A673 (cell line): Measurements from ENCODE around the gene LMF1. TPM values are rescaled to one million over a fixed set of nuclear protein-coding genes. Genes with fewer than 3 reads are reported as not detected.

Source experiments
- BruUV-seq: library from RNA; stranded (reverse); fragments of 400-500 nt; replicated peaks from 2 replicates; lab custom pipeline; 2021; lab: Mats Ljungman, UMichigan
- CTCF ChIA-PET: fragments of 300-600 bp; sonication (Branson Sonifier 250); formaldehyde crosslinking; loops from one replicate; lab custom pipeline; 2022; ENCODE audit warnings: antibody characterized with exemption; lab: Charles Lee
- POLR2A ChIA-PET: fragments of 300-600 bp; sonication (Branson Sonifier 250); formaldehyde crosslinking; loops from one replicate; lab custom pipeline; 2022; ENCODE audit warnings: antibody characterized with exemption; ENCODE audit not compliant: low non-redundant PET; lab: Charles Lee
- DNase-seq: peaks from one replicate; pipeline ENCODE4 v3.0.0-alpha.2; 2015; ENCODE audit warnings: low spot score
- H3K27ac ChIP-seq: fragments of 200-600 bp; sonication (generic); 2 replicates; pipeline ENCODE4 v1.5.1; 2016; ENCODE audit warnings: mixed run types, low read depth, mild to moderate bottlenecking, mixed read lengths, antibody characterized with exemption, low read length; ENCODE audit not compliant: poor library complexity, severe bottlenecking
- H3K27me3 ChIP-seq: fragments of 200-600 bp; sonication (generic); replicated peaks from 2 replicates; pipeline ENCODE4 v1.6.1; 2017; ENCODE audit warnings: mixed run types, low read depth, mild to moderate bottlenecking, mixed read lengths, antibody characterized with exemption, low read length; ENCODE audit not compliant: insufficient read depth, poor library complexity
- H3K36me3 ChIP-seq: fragments of 200-600 bp; sonication (generic); 2 replicates; pipeline ENCODE4 v1.6.1; 2016; ENCODE audit warnings: mixed run types, mild to moderate bottlenecking, mixed read lengths, antibody characterized with exemption, low read length; ENCODE audit not compliant: insufficient read depth, poor library complexity, severe bottlenecking
- H3K4me1 ChIP-seq: fragments of 200-600 bp; sonication (generic); 2 replicates; pipeline ENCODE4 v1.6.1; 2017; ENCODE audit warnings: mixed run types, mild to moderate bottlenecking, mixed read lengths, antibody characterized with exemption, low read length; ENCODE audit not compliant: insufficient read depth, poor library complexity, severe bottlenecking
- H3K4me3 ChIP-seq: fragments of 200-600 bp; sonication (generic); 2 replicates; pipeline ENCODE4 v1.5.1; 2016; ENCODE audit warnings: low read depth, mixed run types, mild to moderate bottlenecking, mixed read lengths, low read length; ENCODE audit not compliant: poor library complexity, severe bottlenecking
- H3K9me3 ChIP-seq: fragments of 200-600 bp; sonication (generic); 2 replicates; pipeline ENCODE4 v1.6.1; 2016; ENCODE audit warnings: mixed run types, low read depth, mild to moderate bottlenecking, mixed read lengths, antibody characterized with exemption, low read length; ENCODE audit not compliant: poor library complexity, severe bottlenecking
- CTCF ChIP-seq: fragments of 300-800, 200-600 bp; sonication (generic); conservative IDR thresholded peaks from 2 replicates; pipeline ENCODE4 v1.5.1; 2017; ENCODE audit warnings: low read depth, mild to moderate bottlenecking, antibody characterized with exemption, low read length, moderate library complexity, mixed read lengths
- EZH2 ChIP-seq: fragments of 200-600 bp; sonication (generic); IDR thresholded peaks from 2 replicates; pipeline ENCODE4 v1.6.1; 2017; ENCODE audit warnings: borderline replicate concordance, low read depth, mild to moderate bottlenecking, mixed read lengths, antibody characterized with exemption, low read length; ENCODE audit not compliant: poor library complexity, severe bottlenecking
- intact Hi-C: fragments of 100-400 bp; cut with micrococcal nuclease; formaldehyde crosslinking; loops from one replicate; pipeline ENCODE4 v1.10.0; 2022; ENCODE audit not compliant: unreplicated experiment
- total RNA-seq: library from RNA; stranded (reverse); gene quantifications from 2 replicates; pipeline ENCODE4 v1.2.3, GENCODE V29; 2021

LMF1 gene
- total RNA-seq, 1 experiment from 2014 or later, result 21.0 TPM

DNA sequence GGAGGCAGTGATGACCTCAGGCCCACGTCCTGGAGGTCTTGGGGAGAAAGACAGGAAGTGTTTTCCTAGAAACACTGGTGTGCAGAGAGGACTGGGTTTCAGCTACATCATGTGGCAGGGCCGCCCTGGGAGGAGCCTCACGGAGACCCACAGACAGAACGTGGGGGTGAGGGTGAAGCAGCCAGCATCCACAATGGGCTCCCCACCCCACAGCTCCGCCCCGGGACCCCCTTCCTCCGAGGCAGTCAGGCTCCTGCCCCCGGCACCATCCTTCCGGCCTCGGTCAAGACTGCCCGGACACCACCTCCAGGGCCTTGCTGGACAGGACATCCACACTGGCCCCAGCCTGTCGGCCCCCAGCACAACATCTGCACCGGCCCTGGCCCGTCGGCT is 51.1 kb downstream of the LMF1 start:
- no peak overlapping the region for H3K27ac ChIP-seq
- TF ChIP-seq CTCF (no peak), EZH2 (no peak)
- H3K9me3 ChIP-seq, result peaks cover 4% of the 10 kb centered on the region
- no peaks in the 10 kb centered on the region for H3K36me3 ChIP-seq
- POLR2A ChIA-PET, result no interaction called here
- BruUV-seq, result no TSS peak
- CTCF ChIA-PET, result no interaction called here
- intact Hi-C loops, result no loop called here
- H3K4me1 ChIP-seq, result no peaks in the 10 kb centered on the region
- no peak overlapping the region for H3K4me3 ChIP-seq
- H3K27me3 ChIP-seq, result no peaks in the 10 kb centered on the region
- DNase-seq, result no peak

- no TSS peak for BruUV-seq
- CTCF ChIA-PET, result no interaction called here
These were observed 51.8 kb downstream of the LMF1 start for GRCh38 chr16:918741-919657.

DNA sequence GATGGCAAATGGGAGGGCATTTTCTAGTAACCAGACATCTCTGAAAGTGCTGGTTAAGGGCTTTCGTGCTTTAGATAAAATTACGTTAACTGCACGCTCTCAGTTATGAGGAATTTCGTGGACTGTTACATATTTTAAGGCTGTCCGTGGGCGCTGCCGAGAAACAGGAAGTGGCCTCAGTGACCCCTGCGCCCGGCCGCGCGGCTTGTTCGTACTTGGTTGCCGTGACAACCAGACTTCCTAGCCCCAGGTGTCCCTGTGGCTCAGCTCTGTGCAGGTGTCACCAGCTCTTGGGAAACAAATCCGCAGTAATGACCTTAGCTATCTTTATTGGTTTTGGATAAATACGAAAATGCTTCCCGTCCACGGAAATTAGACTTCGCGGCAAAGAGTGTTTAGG is 52.7 kb downstream of the LMF1 start:
- CTCF ChIA-PET, result no interaction called here

More at GRCh38 chr16:918741-919657, 51.8 kb downstream of the LMF1 start:
- intact Hi-C loops, result no loop called here
- H3K4me3 ChIP-seq, result no peak overlapping the region
- no peaks in the 10 kb centered on the region for H3K27me3 ChIP-seq
- POLR2A ChIA-PET, result no interaction called here
- H3K27ac ChIP-seq, result no peak overlapping the region
- no peaks in the 10 kb centered on the region for H3K4me1 ChIP-seq
- H3K36me3 ChIP-seq, result no peaks in the 10 kb centered on the region
- no peak for DNase-seq
- peaks cover 4% of the 10 kb centered on the region for H3K9me3 ChIP-seq
- TF ChIP-seq CTCF (no peak), EZH2 (no peak)

More for the DNA sequence above, 52.7 kb downstream of the LMF1 start:
- no peaks in the 10 kb centered on the region for H3K36me3 ChIP-seq
- TF ChIP-seq EZH2, result no peak
- no peak for TF ChIP-seq CTCF
- H3K9me3 ChIP-seq, result no peaks in the 10 kb centered on the region
- no peak overlapping the region for H3K4me3 ChIP-seq
- BruUV-seq, result no TSS peak
- POLR2A ChIA-PET, result no interaction called here
- no peaks in the 10 kb centered on the region for H3K27me3 ChIP-seq
- no peaks in the 10 kb centered on the region for H3K4me1 ChIP-seq
- intact Hi-C loops, result no loop called here
- no peak overlapping the region for H3K27ac ChIP-seq
- no peak for DNase-seq
